HG03103 (cell line): Measurements from ENCODE around the gene CARMIL3.
"Not testable (repeated sequence)": the region's sequence is repeated elsewhere in the genome, so short reads cannot be mapped to it uniquely, and the experiment has no call there.

ENCODE experiments used
- ATAC-seq: cut with Tn5 transposase; IDR thresholded peaks from one replicate; pipeline ENCODE4 v1.9.1; 2021; ENCODE audit warnings: low read depth; ENCODE audit not compliant: unreplicated experiment

Gene CARMIL3

DNA sequence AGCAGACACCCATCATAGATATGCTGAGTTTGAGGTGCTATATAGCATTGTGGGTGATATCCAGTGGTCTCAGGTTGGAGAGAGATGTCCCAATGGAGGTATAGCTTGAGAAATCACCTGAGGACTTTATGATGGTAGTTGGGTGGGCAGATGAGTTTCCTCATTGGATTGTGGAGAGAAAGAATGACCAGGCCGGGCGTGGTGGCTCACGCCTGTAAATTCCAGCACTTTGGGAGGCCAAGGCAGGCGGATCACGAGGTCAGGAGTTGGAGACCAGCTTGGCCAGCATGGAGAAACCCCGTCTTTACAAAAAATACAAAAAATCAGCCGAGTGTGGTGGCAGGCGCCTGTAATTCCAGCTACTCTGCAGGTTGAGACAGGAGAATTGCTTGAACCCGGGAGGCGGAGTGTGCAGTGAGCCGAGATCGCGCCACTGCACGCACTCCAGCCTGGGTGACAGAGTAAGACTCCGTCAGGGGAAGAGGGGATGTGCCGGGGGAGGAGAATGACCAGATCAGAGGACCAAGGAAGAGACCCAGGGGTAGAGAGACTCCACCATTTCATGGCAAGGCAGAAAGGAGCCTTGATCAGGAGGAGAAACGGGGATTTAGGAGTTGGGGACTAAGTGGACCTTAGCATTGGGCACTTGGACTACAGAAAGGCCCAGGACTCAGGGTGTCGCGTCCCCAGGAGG is 41.5 kb downstream of the CARMIL3 start:
- ATAC-seq = no peak

DNA sequence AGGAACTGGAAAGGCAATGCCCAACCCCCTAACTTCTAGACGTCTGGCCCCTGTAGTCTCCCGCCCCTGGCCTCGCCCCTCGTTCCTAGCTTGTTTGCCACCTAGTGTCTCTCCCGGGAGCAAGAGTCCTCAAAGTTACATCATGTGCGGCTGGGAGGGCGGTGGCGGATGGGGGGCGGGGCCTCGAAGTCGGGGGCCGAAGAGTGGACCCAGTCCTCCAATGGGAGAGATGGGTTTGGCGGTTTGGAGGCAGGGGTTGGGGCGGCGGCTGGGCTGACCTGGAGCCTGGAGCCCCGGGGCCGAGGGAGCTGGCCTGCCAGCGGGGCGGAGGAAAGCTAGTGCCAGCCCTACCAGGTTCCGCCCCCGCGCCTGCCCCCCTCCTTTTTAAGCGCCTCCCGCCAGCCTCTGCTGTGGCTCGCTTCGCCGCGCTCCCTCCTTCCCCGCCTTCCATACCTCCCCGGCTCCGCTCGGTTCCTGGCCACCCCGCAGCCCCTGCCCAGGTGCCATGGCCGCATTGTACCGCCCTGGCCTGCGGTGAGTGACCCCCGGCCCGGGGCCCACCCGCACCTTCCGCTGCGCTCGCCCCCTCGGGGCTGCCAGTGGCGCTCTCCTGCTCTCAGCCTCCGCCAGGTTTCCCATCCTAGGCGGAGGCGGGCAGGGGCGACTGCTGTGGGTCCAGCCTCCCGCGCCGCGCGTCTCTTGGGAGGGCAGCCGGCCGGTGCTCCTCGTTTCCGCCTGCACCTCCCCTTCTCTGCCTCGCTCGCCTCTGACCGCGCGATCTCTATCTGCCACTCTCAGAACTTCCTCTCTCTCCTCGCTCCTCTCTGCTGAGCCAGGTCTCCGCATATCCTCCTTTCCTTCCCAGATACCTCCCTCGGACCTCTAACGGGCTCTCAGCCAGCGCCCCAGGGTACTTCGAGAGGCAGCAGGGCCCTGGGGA is 42.4 kb downstream of the CARMIL3 start, which contains the start of gene PCK2:
TSS of gene PCK2 (plus strand) at position 411 of the 940 bp plus-strand sequence. CDS start at position 506, 95 bp downstream.
- ATAC-seq = peak; percentile 44

- ATAC-seq = no peak
Measured at GRCh38 chr14:24094841-24095270, 43.0 kb downstream of the CARMIL3 start.

GRCh38 chr14:24095271-24096068 is 43.7 kb downstream of the CARMIL3 start:
- ATAC-seq = peak; percentile 53

GRCh38 chr14:24096545-24097181 is 44.9 kb downstream of the CARMIL3 start:
- no peak for ATAC-seq

- ATAC-seq = no peak
Measured at GRCh38 chr14:24098229-24098926, 46.6 kb downstream of the CARMIL3 start.

- ATAC-seq = no peak
Measured at GRCh38 chr14:24098927-24099813, 47.4 kb downstream of the CARMIL3 start.

DNA sequence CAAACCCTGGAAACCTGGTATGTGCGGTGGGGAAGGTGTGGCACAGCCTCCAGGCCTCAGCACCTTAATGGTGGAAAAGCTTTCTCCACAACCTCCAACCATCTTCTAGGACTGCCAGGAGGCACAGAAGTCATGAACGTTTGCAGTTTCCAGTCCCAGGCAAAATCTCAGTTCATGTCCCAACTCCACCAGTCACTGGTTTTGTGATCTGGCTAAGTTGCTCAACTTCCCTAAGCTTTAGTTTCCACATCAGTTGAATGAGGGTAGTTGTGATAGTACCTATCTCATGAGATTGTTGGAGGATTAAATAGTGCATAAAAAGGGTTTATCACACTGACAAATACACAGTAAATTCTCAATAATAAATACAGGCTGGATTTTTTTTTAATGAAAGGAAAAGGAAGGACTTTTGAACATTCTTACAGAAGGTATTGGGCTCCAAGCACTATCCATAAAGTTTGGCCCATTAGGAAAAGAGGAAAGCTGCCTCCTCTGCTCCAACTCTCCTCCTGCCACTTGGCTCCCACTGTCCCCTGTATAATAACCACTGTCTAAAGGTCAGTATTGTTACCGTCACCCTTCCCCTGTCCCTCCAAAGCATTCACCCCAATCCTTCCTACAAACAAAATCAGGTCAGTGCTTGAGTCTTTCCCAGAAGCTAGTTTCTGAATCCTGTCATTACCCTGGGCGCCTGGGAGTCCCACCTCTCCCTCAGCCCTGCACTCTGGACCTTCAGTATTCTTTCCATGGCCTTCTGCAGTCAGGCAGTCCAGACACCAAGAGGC is 48.6 kb downstream of the CARMIL3 start:
- no peak for ATAC-seq

GRCh38 chr14:24100982-24101494 is 49.2 kb downstream of the CARMIL3 start:
- ATAC-seq = no peak

- ATAC-seq = no peak
Measured at GRCh38 chr14:24102357-24103048, 50.7 kb downstream of the CARMIL3 start.

DNA sequence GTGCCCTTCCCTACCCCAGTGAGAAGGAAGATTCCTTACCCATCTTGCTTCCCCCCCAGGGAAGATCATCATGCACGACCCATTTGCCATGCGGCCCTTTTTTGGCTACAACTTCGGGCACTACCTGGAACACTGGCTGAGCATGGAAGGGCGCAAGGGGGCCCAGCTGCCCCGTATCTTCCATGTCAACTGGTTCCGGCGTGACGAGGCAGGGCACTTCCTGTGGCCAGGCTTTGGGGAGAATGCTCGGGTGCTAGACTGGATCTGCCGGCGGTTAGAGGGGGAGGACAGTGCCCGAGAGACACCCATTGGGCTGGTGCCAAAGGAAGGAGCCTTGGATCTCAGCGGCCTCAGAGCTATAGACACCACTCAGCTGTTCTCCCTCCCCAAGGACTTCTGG is 51.6 kb downstream of the CARMIL3 start:
- no peak for ATAC-seq

GRCh38 chr14:24105609-24106239 is 53.9 kb downstream of the CARMIL3 start:
- ATAC-seq = not testable (repeated sequence)

GRCh38 chr14:24106672-24107271 is 55.0 kb downstream of the CARMIL3 start:
- ATAC-seq = no peak

DNA sequence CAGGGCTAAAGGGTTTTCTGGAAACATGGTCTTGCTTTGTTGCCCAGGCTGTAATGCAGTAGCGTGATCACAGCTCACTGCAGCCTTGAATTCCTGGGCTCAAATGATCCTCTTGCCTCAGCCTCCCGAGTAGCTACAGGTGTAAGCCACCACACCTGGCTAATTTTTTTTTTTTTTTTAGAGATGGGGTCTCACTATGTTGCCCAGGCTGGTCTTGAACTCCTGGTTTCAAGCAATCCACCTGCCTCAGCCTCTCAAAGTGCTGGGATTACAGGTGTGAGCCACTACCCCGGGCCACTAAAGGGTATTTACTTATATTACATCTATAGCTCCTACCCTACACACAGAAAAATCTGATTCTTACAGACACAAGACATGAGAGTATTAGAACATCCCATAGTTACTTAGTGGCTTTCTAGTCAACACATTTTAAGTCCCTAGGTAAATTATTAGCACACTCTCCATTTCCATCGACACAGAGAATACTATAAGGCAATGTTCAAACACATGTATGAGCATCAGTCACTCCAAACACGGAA is 56.6 kb downstream of the CARMIL3 start:
- ATAC-seq = peak; percentile 9

DNA sequence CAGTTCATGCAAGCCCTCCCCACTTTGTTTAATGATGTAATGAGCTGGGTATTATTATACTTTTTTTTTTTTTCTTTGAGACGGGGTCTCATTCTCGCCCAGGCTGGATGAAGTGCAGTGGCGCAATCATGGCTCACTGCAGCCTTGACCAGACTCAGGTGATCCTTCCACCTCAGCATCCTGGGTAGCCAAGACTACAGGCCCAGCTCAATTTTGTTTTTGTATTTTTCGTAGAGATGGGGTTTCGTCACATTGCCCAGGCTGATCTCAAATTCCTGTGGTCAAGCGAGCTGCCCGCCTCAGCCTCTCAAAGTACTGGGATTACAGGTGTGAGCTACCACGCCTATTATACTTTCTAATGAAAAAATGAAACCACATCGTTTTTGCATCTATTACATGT is 58.3 kb downstream of the CARMIL3 start:
- ATAC-seq = no peak

DNA sequence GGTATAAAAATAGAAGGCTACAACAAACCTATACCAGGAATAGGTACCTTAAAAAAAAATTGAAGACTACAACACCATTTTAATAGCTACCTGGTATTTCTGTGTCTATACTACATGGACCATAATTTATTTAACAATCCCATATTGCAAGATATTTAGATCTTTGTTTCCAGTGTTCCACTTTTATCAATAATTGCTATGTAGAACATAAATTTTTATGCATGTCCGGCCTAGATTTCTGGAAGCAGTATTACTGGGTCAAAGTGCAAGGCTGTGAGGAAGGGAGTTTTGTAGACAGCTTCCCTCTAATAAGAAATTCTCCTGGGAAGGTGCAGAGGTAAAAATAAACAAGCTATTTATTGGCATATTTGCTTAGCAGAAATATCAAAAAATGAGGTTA is 58.7 kb downstream of the CARMIL3 start:
- ATAC-seq = no peak
